ENCODE data around the gene SIGLEC12. TPM values are rescaled to one million over a fixed set of nuclear protein-coding genes. Genes with fewer than 3 reads are reported as not detected.

SIGLEC12 gene
- total and polyA plus RNA-seq, 2 of the 13 experiments (the other 11 are each of a cell fraction or from before 2014, with no cell fraction given) = not detected

GRCh38 chr19:51488491-51488890 is 13.1 kb downstream of the SIGLEC12 start:
- Histone ChIP-seq H3K79me2 (ENCODE audit: insufficient read depth, low read length) (no peaks in the 10 kb centered on the region), H3K27ac (ENCODE audit: extremely low read length, insufficient read depth, low read length) (no peak overlapping the region), H3K36me3 (replicated peaks in 1 of 2; ENCODE audit: control insufficient read depth in 1 of 2, insufficient read depth in 2 of 2, low read length in 2 of 2) (no peaks in the 10 kb centered on the region), H3K4me2 (ENCODE audit: low read depth, low read length) (no peak overlapping the region), H3K9me3 (ENCODE audit: low read length) (no peaks in the 10 kb centered on the region), H4K20me1 (ENCODE audit: insufficient read depth, low read length) (no peaks in the 10 kb centered on the region), H3K9ac (ENCODE audit: insufficient read depth, low read depth, low read length) (no peak overlapping the region), H3K4me3 (replicated peaks in 1 of 3; ENCODE audit: insufficient read depth in 1 of 3, low read depth in 2 of 3, low read length in 3 of 3) (no peak overlapping the region), H2AFZ (ENCODE audit: low read length) (no peak overlapping the region), H3K27me3 (ENCODE audit: control insufficient read depth in 1 of 2, insufficient read depth in 2 of 2, low read length in 2 of 2) (no peaks in the 10 kb centered on the region; a peak in 1 of 5 replicates), H3K4me1 (ENCODE audit: insufficient read depth, low read length) (no peaks in the 10 kb centered on the region)
- DNase-seq (ENCODE audit: low spot score) = no peak
- 5% methylated on average over 3 of the region's 3 CpGs for WGBS (ENCODE audit: low lambda C conversion rate)
- in situ Hi-C loops (cut with HindIII; ENCODE audit: extremely low pct_ligation_motif_present, low pct_unique_long_range_greater_than_20kb) (no loop called here), intact Hi-C loops (cut with micrococcal nuclease; ENCODE audit: unreplicated experiment) (no loop called here)
- TF ChIP-seq ZSCAN12 (CRISPR knock-in tag; IDR thresholded peaks at IDR 0.05) (no peak), NR2C2 (CRISPR knock-in tag; IDR thresholded peaks at IDR 0.05; ENCODE audit: borderline replicate concordance) (no peak), HNF4G (IDR thresholded peaks at IDR 0.05; ENCODE audit: borderline replicate concordance, low read depth, low read length) (no peak), HNF4G (CRISPR knock-in tag; IDR thresholded peaks at IDR 0.05; ENCODE audit: borderline replicate concordance, low read depth) (no peak), SAP130 (CRISPR knock-in tag; IDR thresholded peaks at IDR 0.05; ENCODE audit: low read depth) (no peak), MED13 (CRISPR knock-in tag; IDR thresholded peaks at IDR 0.05) (no peak), PLSCR1 (CRISPR knock-in tag; IDR thresholded peaks at IDR 0.05; ENCODE audit: borderline replicate concordance) (no peak), ZNF432 (CRISPR knock-in tag; IDR thresholded peaks at IDR 0.05; ENCODE audit: borderline replicate concordance) (no peak), IRF9 (CRISPR knock-in tag; IDR thresholded peaks at IDR 0.05; ENCODE audit: borderline replicate concordance) (no peak), KDM1A (CRISPR knock-in tag; IDR thresholded peaks at IDR 0.05) (no peak), RFXANK (CRISPR knock-in tag; IDR thresholded peaks at IDR 0.05) (no peak), BCL3 (CRISPR knock-in tag; IDR thresholded peaks at IDR 0.05) (no peak), ZFP82 (CRISPR knock-in tag; IDR thresholded peaks at IDR 0.05; ENCODE audit: borderline replicate concordance) (no peak), XBP1 (CRISPR knock-in tag; IDR thresholded peaks at IDR 0.05) (no peak), CCDC6 (CRISPR knock-in tag; IDR thresholded peaks at IDR 0.05) (no peak), PAWR (CRISPR knock-in tag; IDR thresholded peaks at IDR 0.05; ENCODE audit: borderline replicate concordance) (no peak)
- no peak for FAIRE-seq
- ChIA-PET POLR2A (no interaction called here), CTCF (ENCODE audit: low intra/inter-chr PET ratio, low total read pairs) (no interaction called here)
- BruUV-seq (replicated peaks) = no TSS peak
- ATAC-seq = no peak

All from HepG2 (cell line).